AG04450 (cell line): ENCODE data around the gene BUB1. TPM values are rescaled to one million over a fixed set of nuclear protein-coding genes. Genes with fewer than 3 reads are reported as not detected.

Experiments used
- CTCF ChIA-PET: fragments of 300-600, 350-600 bp; formaldehyde crosslinking; extraction: SDS; loops from one replicate; lab custom pipeline; 2022; ENCODE audit warnings: antibody characterized with exemption, inconsistent platforms; lab: Charles Lee
- POLR2A ChIA-PET: fragments of 350-600 bp; formaldehyde crosslinking; extraction: SDS; loops from one replicate; lab custom pipeline; 2021; ENCODE audit warnings: antibody characterized with exemption, inconsistent platforms; lab: Yijun Ruan, JAX
- DNase-seq: peaks from one replicate; pipeline ENCODE4 v3.0.0-alpha.2; 2011; ENCODE audit warnings: low read depth, low spot score
- H3K27ac ChIP-seq: one replicate; pipeline ENCODE4 v1.5.1; 2012; ENCODE audit warnings: low read depth, low read length, control low read depth
- H3K27me3 ChIP-seq: one replicate; pipeline ENCODE4 v1.6.0; 2012; ENCODE audit warnings: low read length; ENCODE audit not compliant: control insufficient read depth, insufficient read depth
- H3K4me3 ChIP-seq: 2 replicates; pipeline ENCODE4 v1.5.1; 2011; ENCODE audit warnings: mild to moderate bottlenecking, low read depth, low read length, control low read depth
- H3K9me3 ChIP-seq: 2 replicates; pipeline ENCODE4 v1.5.1; 2012; ENCODE audit warnings: low read length; ENCODE audit not compliant: control insufficient read depth, insufficient read depth
- polyA plus RNA-seq: library from polyadenylated mRNA; depleted of rRNA; stranded (reverse); fragments of >200 nt; gene quantifications from 2 replicates; pipeline ENCODE4 v1.2.3, GENCODE V29; 2011
- TF ChIP-seq, protein P1 (sequence below): IDR thresholded peaks from 2 replicates; pipeline ENCODE4 v1.5.1; 2011; ENCODE audit warnings: low read depth, low read length, control low read depth, inconsistent platforms

The BUB1 gene
- polyA plus RNA-seq, 1 experiment, result 14.1 TPM

DNA sequence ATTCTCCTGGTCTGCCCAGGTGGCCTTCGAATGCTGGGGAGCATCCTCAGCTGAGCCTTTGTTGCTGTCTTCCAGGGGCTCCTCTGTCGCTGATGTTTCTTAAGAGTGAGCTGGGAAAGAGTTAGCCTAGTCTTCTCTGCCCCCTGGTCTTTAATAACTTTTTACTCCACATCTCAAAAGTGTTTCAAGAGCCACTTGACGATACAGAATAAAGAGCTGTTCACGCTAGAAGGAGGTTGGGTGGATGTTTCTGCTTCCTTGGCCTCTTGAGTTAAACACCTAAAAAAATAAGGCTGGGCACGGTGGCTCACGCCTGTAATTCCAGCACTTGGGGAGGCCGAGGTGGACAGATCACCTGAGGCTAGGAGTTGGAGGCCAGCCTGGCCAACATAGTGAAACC, 2.8 kb upstream of the BUB1 start:
- POLR2A ChIA-PET, result no interaction called here
- Histone ChIP-seq H3K27ac (no peak overlapping the region), H3K9me3 (no peaks in the 10 kb centered on the region; the same call in 1 of the 2 replicates), H3K27me3 (peaks cover 35% of the 10 kb centered on the region), H3K4me3 (no peak overlapping the region)
- TF ChIP-seq, protein P1, sequence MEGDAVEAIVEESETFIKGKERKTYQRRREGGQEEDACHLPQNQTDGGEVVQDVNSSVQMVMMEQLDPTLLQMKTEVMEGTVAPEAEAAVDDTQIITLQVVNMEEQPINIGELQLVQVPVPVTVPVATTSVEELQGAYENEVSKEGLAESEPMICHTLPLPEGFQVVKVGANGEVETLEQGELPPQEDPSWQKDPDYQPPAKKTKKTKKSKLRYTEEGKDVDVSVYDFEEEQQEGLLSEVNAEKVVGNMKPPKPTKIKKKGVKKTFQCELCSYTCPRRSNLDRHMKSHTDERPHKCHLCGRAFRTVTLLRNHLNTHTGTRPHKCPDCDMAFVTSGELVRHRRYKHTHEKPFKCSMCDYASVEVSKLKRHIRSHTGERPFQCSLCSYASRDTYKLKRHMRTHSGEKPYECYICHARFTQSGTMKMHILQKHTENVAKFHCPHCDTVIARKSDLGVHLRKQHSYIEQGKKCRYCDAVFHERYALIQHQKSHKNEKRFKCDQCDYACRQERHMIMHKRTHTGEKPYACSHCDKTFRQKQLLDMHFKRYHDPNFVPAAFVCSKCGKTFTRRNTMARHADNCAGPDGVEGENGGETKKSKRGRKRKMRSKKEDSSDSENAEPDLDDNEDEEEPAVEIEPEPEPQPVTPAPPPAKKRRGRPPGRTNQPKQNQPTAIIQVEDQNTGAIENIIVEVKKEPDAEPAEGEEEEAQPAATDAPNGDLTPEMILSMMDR, result no peak
- no peak for DNase-seq
- CTCF ChIA-PET, result no interaction called here

DNA sequence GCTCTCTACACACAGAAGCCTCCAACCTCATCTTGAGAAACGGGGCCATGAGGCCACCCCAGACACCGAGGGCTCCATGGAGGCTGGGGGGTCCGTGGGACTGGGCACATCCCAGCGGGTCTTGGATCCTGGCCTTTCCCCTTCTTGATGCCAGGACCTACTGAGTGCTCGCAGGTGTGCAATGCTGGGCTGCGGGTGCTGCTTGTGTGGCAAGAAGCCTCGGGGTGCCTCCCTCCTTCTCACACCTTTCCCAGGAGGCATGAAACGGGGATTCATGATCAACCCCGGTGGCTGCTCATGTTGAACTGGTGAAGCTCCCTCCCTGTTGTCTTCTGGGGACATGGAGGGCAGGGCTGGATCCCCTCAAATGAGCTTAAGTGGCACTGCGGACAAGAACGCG, 2.0 kb upstream of the BUB1 start:
- Histone ChIP-seq H3K9me3 (no peaks in the 10 kb centered on the region; the same call in 1 of the 2 replicates), H3K27ac (no peak overlapping the region), H3K27me3 (peaks cover 29% of the 10 kb centered on the region), H3K4me3 (no peak overlapping the region; the same call in 1 of the 2 replicates)
- ChIA-PET POLR2A (no interaction called here), CTCF (interaction anchor here (0.6 to 1.8 kb wide), 2 partner anchors 40 to 76 kb away, joined by 8 to 14 read pairs; no protein-coding TSS in a partner anchor)
- no peak for DNase-seq
- TF ChIP-seq, protein P1, result no peak

DNA sequence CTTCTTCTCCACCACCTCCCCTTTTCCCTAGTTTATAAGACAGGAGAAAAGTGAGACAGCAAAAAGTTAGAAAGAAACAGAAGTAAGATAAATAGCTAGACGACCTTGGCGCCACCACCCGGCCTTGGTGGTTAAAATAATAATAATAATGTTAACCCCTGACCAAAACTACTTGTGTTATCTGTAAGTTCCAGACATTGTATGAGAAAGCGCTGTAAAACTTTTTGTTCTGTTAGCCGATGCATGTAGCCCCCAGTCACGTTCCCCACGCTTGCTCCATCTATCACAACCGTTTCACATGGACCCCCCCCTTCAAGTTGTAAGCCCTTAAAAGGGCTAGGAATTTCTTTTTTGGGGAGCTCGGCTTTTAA, 1.5 kb upstream of the BUB1 start:
- POLR2A ChIA-PET, result interaction anchor here (0.7 kb wide), 1 partner anchor 8 kb away, joined by 3 read pairs; no protein-coding TSS in a partner anchor
- no peak for DNase-seq
- H3K4me3 ChIP-seq, result peak overlapping the region; percentile 21
- H3K27ac ChIP-seq, result no peak overlapping the region
- H3K9me3 ChIP-seq, result no peaks in the 10 kb centered on the region; the same call in 1 of the 2 replicates
- peaks cover 27% of the 10 kb centered on the region for H3K27me3 ChIP-seq
- CTCF ChIA-PET, result interaction anchor here (0.6 to 1.8 kb wide), 2 partner anchors 40 to 76 kb away, joined by 8 to 14 read pairs; no protein-coding TSS in a partner anchor
- TF ChIP-seq, protein P1, result no peak

DNA sequence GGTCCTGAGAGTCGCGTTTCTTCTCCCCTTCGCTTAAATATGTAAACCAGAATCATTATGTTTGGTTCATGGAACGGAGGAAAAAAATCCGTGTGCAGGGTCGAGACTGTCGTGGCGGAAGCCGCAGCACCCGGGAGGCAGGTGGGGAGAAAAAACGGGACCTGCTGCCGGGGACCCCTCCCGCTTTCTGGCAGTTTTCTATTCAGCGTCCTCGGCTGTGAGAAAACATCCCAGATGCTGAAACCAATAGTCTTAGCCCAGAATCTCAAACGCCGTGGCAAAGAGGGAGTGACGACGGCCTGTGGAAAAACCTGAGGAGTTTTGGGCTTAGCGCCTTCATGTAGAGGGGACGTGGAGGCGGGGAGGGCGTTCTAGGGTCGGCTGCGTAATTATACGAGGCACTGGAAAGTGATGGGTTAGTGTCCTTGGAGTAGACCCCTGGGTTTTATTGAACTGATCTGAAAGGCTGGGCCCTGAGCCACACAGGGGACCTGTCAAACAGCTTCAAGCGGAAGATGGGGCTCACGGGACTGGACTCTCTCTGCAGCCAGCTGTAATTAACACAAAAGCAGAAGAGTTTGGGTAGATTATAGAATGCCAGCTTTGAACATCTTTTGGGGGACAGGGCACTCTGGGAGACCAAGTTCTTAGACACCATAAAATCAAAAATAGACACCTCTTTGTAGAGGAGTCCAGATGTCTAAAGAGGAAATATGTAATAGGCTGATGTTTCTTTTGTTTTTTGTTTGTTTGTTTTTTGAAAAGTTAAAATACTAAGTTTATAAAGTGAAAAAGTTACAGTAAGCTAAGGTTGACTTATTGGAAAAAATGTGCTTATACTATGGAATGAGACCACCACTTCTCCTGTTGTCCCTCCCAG, 834 bp upstream of the BUB1 start:
- no peaks in the 10 kb centered on the region; the same call in 1 of the 2 replicates for H3K9me3 ChIP-seq
- H3K27ac ChIP-seq, result peak overlapping the region; percentile 84
- peak overlapping the region; percentile 82 for H3K4me3 ChIP-seq
- DNase-seq, result no peak
- H3K27me3 ChIP-seq, result peaks cover 25% of the 10 kb centered on the region
- TF ChIP-seq, protein P1, result no peak
- CTCF ChIA-PET, result interaction anchor here (1.8 kb wide), 1 partner anchor 77 kb away, joined by 14 read pairs; no protein-coding TSS in a partner anchor
- POLR2A ChIA-PET, result interaction anchor here (0.7 kb wide), 2 partner anchors 8 to 464 kb away, joined by 3 read pairs; no protein-coding TSS in a partner anchor

DNA sequence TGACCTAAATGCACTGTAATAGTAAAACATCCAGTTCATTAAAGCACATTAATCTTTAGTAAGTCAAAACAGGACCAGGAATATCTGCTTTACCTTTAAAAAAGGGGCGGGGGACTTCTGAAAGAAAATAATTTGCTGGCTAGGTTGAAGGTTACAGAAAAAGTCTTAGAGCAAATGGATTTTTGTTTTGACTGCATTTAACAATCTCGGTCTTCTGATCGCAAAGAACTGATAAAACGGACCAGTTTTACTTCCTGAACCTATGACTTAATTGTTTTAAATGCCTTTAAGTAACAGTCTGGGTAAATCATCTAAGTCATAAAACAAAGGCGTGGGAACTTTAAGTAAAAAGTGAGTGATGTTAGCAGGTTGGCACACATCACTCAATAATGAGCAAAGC, 783 bp downstream of the BUB1 start:
- no peak for DNase-seq
- ChIA-PET POLR2A (no interaction called here), CTCF (interaction anchor here (1.2 kb wide), 1 partner anchor 78 kb away, joined by 4 read pairs; no protein-coding TSS in a partner anchor)
- Histone ChIP-seq H3K9me3 (no peaks in the 10 kb centered on the region; the same call in 1 of the 2 replicates), H3K27me3 (peaks cover 13% of the 10 kb centered on the region), H3K27ac (no peak overlapping the region), H3K4me3 (peak overlapping the region; percentile 82)
- TF ChIP-seq, protein P1, result no peak
